HG03457 (cell line): ENCODE results near the gene GABRG3.

ENCODE experiments used
- ATAC-seq: cut with Tn5 transposase; IDR thresholded peaks from one replicate; pipeline ENCODE4 v1.9.1; 2021; ENCODE audit warnings: moderate number of reproducible peaks; ENCODE audit not compliant: unreplicated experiment

The GABRG3 gene

GRCh38 chr15:27454281-27455075, 483.5 kb downstream of the GABRG3 start:
- no peak for ATAC-seq

- no peak for ATAC-seq
These were observed 485.8 kb downstream of the GABRG3 start for GRCh38 chr15:27456807-27457206.

GRCh38 chr15:27457766-27458165, 486.8 kb downstream of the GABRG3 start:
- ATAC-seq = no peak

- no peak for ATAC-seq
These were observed 487.5 kb downstream of the GABRG3 start for GRCh38 chr15:27458345-27459084.

- ATAC-seq = no peak
These were observed 488.9 kb downstream of the GABRG3 start for GRCh38 chr15:27459836-27460235.

GRCh38 chr15:27461181-27461580, 490.2 kb downstream of the GABRG3 start:
- ATAC-seq = no peak

GRCh38 chr15:27463525-27464088, 492.6 kb downstream of the GABRG3 start:
- no peak for ATAC-seq

- ATAC-seq = no peak
These were observed 494.1 kb downstream of the GABRG3 start for GRCh38 chr15:27464941-27465612.

GRCh38 chr15:27466758-27467157, 495.8 kb downstream of the GABRG3 start:
- ATAC-seq = no peak

- no peak for ATAC-seq
These were observed 497.2 kb downstream of the GABRG3 start for GRCh38 chr15:27468151-27468591.

- ATAC-seq = no peak
These were observed 502.9 kb downstream of the GABRG3 start for GRCh38 chr15:27473845-27474244.

- ATAC-seq = no peak
These were observed 504.4 kb downstream of the GABRG3 start for GRCh38 chr15:27475395-27475794.

- no peak for ATAC-seq
These were observed 508.5 kb downstream of the GABRG3 start for GRCh38 chr15:27479296-27480140.

- ATAC-seq = no peak
These were observed 509.2 kb downstream of the GABRG3 start for GRCh38 chr15:27480141-27480530.

GRCh38 chr15:27480642-27481041, 509.7 kb downstream of the GABRG3 start:
- no peak for ATAC-seq

- no peak for ATAC-seq
These were observed 510.8 kb downstream of the GABRG3 start for GRCh38 chr15:27481768-27482167.

- ATAC-seq = no peak
These were observed 511.3 kb downstream of the GABRG3 start for GRCh38 chr15:27482287-27482686.

GRCh38 chr15:27483124-27483523, 512.1 kb downstream of the GABRG3 start:
- no peak for ATAC-seq

GRCh38 chr15:27485265-27485664, 514.3 kb downstream of the GABRG3 start:
- no peak for ATAC-seq

GRCh38 chr15:27486051-27486450, 515.1 kb downstream of the GABRG3 start:
- ATAC-seq = no peak
